NCI-H2171 (cell line): ENCODE measurements around the gene VWA7.

Experiments
- DNase-seq: peaks from one replicate; lab custom pipeline; 2025; lab: John Stamatoyannopoulos, UW

VWA7 gene

GRCh38 chr6:31778999-31779885 lies 2.1 kb upstream of the VWA7 start:
- DNase-seq: no peak

GRCh38 chr6:31778193-31778592 lies 1.1 kb upstream of the VWA7 start:
- DNase-seq: no peak

GRCh38 chr6:31777667-31778050 lies 531 bp upstream of the VWA7 start:
- no peak for DNase-seq

- DNase-seq: peak; percentile 46
Observed at GRCh38 chr6:31776485-31776988, 591 bp downstream of the VWA7 start.

GRCh38 chr6:31775633-31776484 lies 1.3 kb downstream of the VWA7 start:
- no peak for DNase-seq

- DNase-seq: no peak
Observed at GRCh38 chr6:31775184-31775583, 1.9 kb downstream of the VWA7 start.

GRCh38 chr6:31771992-31772358 lies 5.2 kb downstream of the VWA7 start:
- DNase-seq: no peak

- DNase-seq: no peak
Observed at GRCh38 chr6:31770860-31771259, 6.3 kb downstream of the VWA7 start.

- DNase-seq: peak; percentile 24
Observed at GRCh38 chr6:31769684-31770371, 7.3 kb downstream of the VWA7 start.

GRCh38 chr6:31768363-31769257 lies 8.5 kb downstream of the VWA7 start:
- no peak for DNase-seq

GRCh38 chr6:31767096-31767645 lies 10.0 kb downstream of the VWA7 start:
- DNase-seq: no peak

GRCh38 chr6:31765910-31766794 lies 11.0 kb downstream of the VWA7 start:
- no peak for DNase-seq

GRCh38 chr6:31765559-31765909 lies 11.6 kb downstream of the VWA7 start:
- DNase-seq: no peak

GRCh38 chr6:31764198-31764597 lies 12.9 kb downstream of the VWA7 start:
- no peak for DNase-seq

GRCh38 chr6:31763619-31763940 lies 13.5 kb downstream of the VWA7 start:
- no peak for DNase-seq

- no peak for DNase-seq
Observed at GRCh38 chr6:31762878-31763618, 14.1 kb downstream of the VWA7 start.

- no peak for DNase-seq
Observed at GRCh38 chr6:31762356-31762755, 14.8 kb downstream of the VWA7 start, which contains the start of gene SAPCD1. Gene SAPCD1, plus strand, starts transcription at chr6:31762656. Its CDS starts 399 bp downstream, at chr6:31763055.

GRCh38 chr6:31761343-31761742 lies 15.8 kb downstream of the VWA7 start:
- DNase-seq: no peak

GRCh38 chr6:31760790-31761189 lies 16.3 kb downstream of the VWA7 start:
- no peak for DNase-seq
